Hepatocyte (in vitro differentiated cells): ENCODE results near the gene RGS6. TPM values are rescaled to one million over a fixed set of nuclear protein-coding genes. Genes with fewer than 3 reads are reported as not detected.

Source experiments
- DNase-seq: peaks from one replicate; pipeline ENCODE4 v3.0.0-alpha.2; 2016; ENCODE audit warnings: low spot score
- H2AFZ ChIP-seq: fragments of 200-600 bp; sonication (generic); 2 replicates; pipeline ENCODE4 v1.6.0; 2016; ENCODE audit warnings: antibody characterized with exemption, mild to moderate bottlenecking
- H3K27ac ChIP-seq: fragments of 200-600 bp; sonication (generic); 2 replicates; pipeline ENCODE4 v1.5.1; 2016; ENCODE audit warnings: mild to moderate bottlenecking
- H3K27me3 ChIP-seq: fragments of 200-600 bp; sonication (generic); 2 replicates; pipeline ENCODE4 v1.6.1; 2016
- H3K36me3 ChIP-seq: fragments of 200-600 bp; sonication (generic); replicated peaks from 2 replicates; pipeline ENCODE4 v1.5.1; 2016; ENCODE audit warnings: low read depth; ENCODE audit not compliant: insufficient read depth
- H3K4me1 ChIP-seq: fragments of 200-600 bp; sonication (generic); 2 replicates; pipeline ENCODE4 v1.5.1; 2016; ENCODE audit warnings: mild to moderate bottlenecking, moderate library complexity; ENCODE audit not compliant: insufficient read depth
- H3K4me2 ChIP-seq: fragments of 200-600 bp; sonication (generic); 2 replicates; pipeline ENCODE4 v1.6.0; 2016
- H3K4me3 ChIP-seq: fragments of 200-600 bp; sonication (generic); 2 replicates; pipeline ENCODE4 v1.5.1; 2016; ENCODE audit warnings: mild to moderate bottlenecking
- H3K79me2 ChIP-seq: fragments of 200-600 bp; sonication (generic); 2 replicates; pipeline ENCODE4 v1.6.0; 2017; ENCODE audit warnings: mild to moderate bottlenecking
- H3K9me2 ChIP-seq: fragments of 200-600 bp; sonication (generic); replicated peaks from 2 replicates; pipeline ENCODE4 v1.6.0; 2017; ENCODE audit warnings: mild to moderate bottlenecking; ENCODE audit not compliant: insufficient read depth
- H3K9me3 ChIP-seq: fragments of 200-600 bp; sonication (generic); 2 replicates; pipeline ENCODE4 v1.5.1; 2016; ENCODE audit warnings: low read depth, mild to moderate bottlenecking
- H4K20me1 ChIP-seq: fragments of 200-600 bp; sonication (generic); 2 replicates; pipeline ENCODE4 v1.6.0; 2016; ENCODE audit warnings: mild to moderate bottlenecking; ENCODE audit not compliant: insufficient read depth, poor library complexity, severe bottlenecking
- CTCF ChIP-seq: fragments of 200-600 bp; sonication (generic); IDR thresholded peaks from 2 replicates; pipeline ENCODE4 v1.5.1; 2016; ENCODE audit warnings: antibody characterized with exemption, mild to moderate bottlenecking; ENCODE audit not compliant: poor library complexity
- EZH2 ChIP-seq: fragments of 200-600 bp; sonication (generic); IDR thresholded peaks from 2 replicates; pipeline ENCODE4 v1.6.1; 2016; ENCODE audit warnings: antibody characterized with exemption, mild to moderate bottlenecking, borderline replicate concordance
- EZH2phosphoT487 ChIP-seq: fragments of 200-600 bp; sonication (generic); IDR thresholded peaks from one replicate; pipeline ENCODE4 v1.6.1; 2018; ENCODE audit warnings: antibody characterized with exemption, mild to moderate bottlenecking, low read depth, moderate library complexity; ENCODE audit not compliant: unreplicated experiment, severe bottlenecking
- WGBS: methylation state at CpG from one replicate; pipeline ENCODE4 v1.1.6; 2016; ENCODE audit warnings: low lambda C conversion rate; ENCODE audit errors: missing lambda C conversion rate; 5-methylcytosine and 5-hydroxymethylcytosine counted together
- polyA plus RNA-seq: library from polyadenylated mRNA; unstranded; fragments of >200 nt; fragmentation: Nextera tagmentation; extraction: Ambion mirVana; gene quantifications from 2 replicates; pipeline ENCODE4 v1.2.1, GENCODE V29; 2016
- total RNA-seq: library from RNA; depleted of rRNA; stranded (reverse); fragments of >200 nt; gene quantifications from 2 replicates; pipeline ENCODE4 v1.2.3, GENCODE V29; 2014

The RGS6 gene
- total and polyA plus RNA-seq, 2 experiments from 2014 or later = 0.25 to 0.87 TPM

- peaks cover 3% of the 10 kb centered on the region for H3K27me3 ChIP-seq
- no peaks in the 10 kb centered on the region for H3K4me1 ChIP-seq
- no peaks in the 10 kb centered on the region for H3K36me3 ChIP-seq
- H3K9me2 ChIP-seq = no peaks in the 10 kb centered on the region
- H3K4me3 ChIP-seq = no peak overlapping the region
- 90% methylated on average over 14 of the region's 14 CpGs for WGBS
- no peak overlapping the region for H2AFZ ChIP-seq
- no peak overlapping the region for H3K4me2 ChIP-seq
- no peak for TF ChIP-seq EZH2phosphoT487
- no peak for TF ChIP-seq EZH2
- no peak for TF ChIP-seq CTCF
- no peak for DNase-seq
- H3K9me3 ChIP-seq = no peaks in the 10 kb centered on the region
- H3K79me2 ChIP-seq = no peaks in the 10 kb centered on the region
- H3K27ac ChIP-seq = no peak overlapping the region
- H4K20me1 ChIP-seq = no peaks in the 10 kb centered on the region
Observed at GRCh38 chr14:72594099-72594901, 662.1 kb downstream of the RGS6 start.

- Histone ChIP-seq H3K27me3 (peaks cover 3% of the 10 kb centered on the region), H3K4me1 (no peaks in the 10 kb centered on the region), H3K79me2 (no peaks in the 10 kb centered on the region), H3K9me2 (no peaks in the 10 kb centered on the region), H4K20me1 (no peaks in the 10 kb centered on the region), H3K9me3 (no peaks in the 10 kb centered on the region), H2AFZ (no peak overlapping the region), H3K27ac (no peak overlapping the region), H3K4me2 (no peak overlapping the region), H3K36me3 (no peaks in the 10 kb centered on the region), H3K4me3 (no peak overlapping the region)
- 92% methylated on average over 8 of the region's 8 CpGs for WGBS
- DNase-seq = no peak
- TF ChIP-seq CTCF (no peak), EZH2phosphoT487 (no peak), EZH2 (no peak)
Observed at GRCh38 chr14:72595152-72595862, 663.1 kb downstream of the RGS6 start.

DNA sequence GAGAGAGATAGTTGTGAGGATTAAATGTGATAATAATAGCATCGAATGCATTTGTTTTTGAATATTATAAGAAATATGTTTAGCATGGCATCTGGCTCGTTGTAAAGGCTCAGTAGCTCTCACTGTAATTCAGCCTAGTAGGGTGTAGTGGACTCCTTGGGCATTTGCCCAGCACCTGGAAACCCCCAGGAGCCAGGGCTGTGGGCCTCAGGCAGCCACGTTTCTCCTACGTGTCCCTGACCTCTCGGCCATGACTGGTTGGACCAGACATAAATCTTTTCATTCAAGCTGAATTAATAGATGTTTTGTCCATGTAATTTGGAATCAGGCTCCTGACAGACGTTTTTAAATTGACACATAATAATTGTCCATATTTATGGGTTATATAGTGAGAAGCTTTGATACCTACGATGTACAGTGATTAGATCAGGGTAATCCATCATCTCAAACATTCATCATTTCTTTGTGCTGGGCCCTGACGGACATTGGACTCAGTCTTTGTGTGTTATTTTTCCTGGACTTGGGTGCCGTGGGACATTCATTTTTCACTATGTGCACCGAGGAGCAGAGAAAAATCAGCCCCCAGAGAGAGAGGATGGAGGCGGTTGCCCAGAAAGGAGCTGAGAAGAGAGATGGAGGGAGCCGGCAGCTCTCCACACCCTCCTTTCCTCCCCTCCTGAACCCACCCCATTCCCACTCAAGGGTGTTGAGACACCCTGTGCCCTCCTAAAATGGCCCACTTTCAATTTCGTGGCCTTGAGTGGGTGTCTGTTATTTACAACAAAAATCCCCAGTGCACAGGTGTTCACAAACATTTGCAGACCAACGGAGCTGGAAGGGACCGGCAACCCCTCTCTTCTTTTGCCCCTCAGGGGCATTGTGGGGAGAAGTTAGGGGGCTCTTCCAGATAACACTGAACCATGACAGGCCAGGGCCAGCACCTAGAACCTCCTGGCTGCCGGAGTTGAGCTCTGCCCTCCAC is 665.3 kb downstream of the RGS6 start:
- WGBS = 75% methylated on average over 16 of the region's 16 CpGs
- Histone ChIP-seq H4K20me1 (no peaks in the 10 kb centered on the region), H3K4me1 (no peaks in the 10 kb centered on the region), H3K4me3 (no peak overlapping the region), H3K9me3 (no peaks in the 10 kb centered on the region), H3K4me2 (no peak overlapping the region), H3K27me3 (no peaks in the 10 kb centered on the region), H3K27ac (no peak overlapping the region), H3K36me3 (no peaks in the 10 kb centered on the region), H3K79me2 (no peaks in the 10 kb centered on the region), H2AFZ (no peak overlapping the region), H3K9me2 (no peaks in the 10 kb centered on the region)
- TF ChIP-seq EZH2 (no peak), CTCF (no peak), EZH2phosphoT487 (no peak)
- no peak for DNase-seq
